Common myeloid progenitor, CD34-positive (primary cell): ENCODE data around the gene SEMA4D.

Experiments used
- CTCF ChIA-PET: fragments of 350-600 bp; sonication (Branson Sonifier 250); formaldehyde crosslinking; loops from one replicate; lab custom pipeline; 2021; ENCODE audit warnings: antibody characterized with exemption; lab: Charles Lee
- POLR2A ChIA-PET: fragments of 350-600 bp; sonication (Branson Sonifier 250); formaldehyde crosslinking; loops from one replicate; lab custom pipeline; 2021; ENCODE audit warnings: antibody characterized with exemption; lab: Charles Lee
- DNase-seq, 3 donors: peaks; one replicate each; pipeline versions ENCODE4 v3.0.0 to v3.0.0-alpha.2; 2013
- H3K27ac ChIP-seq, 2 experiments: 1 replicate in 1 of 2; 2 replicates in 1 of 2; pipeline ENCODE4 v1.7.0; 2013; ENCODE audit warnings: inconsistent platforms in 2 of 2, low read length in 2 of 2, mild to moderate bottlenecking in 2 of 2, low read depth in 1 of 2, moderate library complexity in 1 of 2; ENCODE audit not compliant: severe bottlenecking in 2 of 2, insufficient read depth in 1 of 2, poor library complexity in 1 of 2
- H3K27me3 ChIP-seq, 5 experiments: replicated peaks in 2 of 5; 1 replicate in 3 of 5; 2 replicates in 2 of 5; pipeline versions ENCODE4 v1.6.1 to v1.7.0; 2013; ENCODE audit warnings: low read length in 4 of 5, mild to moderate bottlenecking in 2 of 5, moderate library complexity in 2 of 5, inconsistent platforms in 1 of 5; ENCODE audit not compliant: insufficient read depth in 5 of 5, control insufficient read depth in 4 of 5
- H3K36me3 ChIP-seq, 4 experiments: 1 replicate in 2 of 4; 2 replicates in 2 of 4; pipeline versions ENCODE4 v1.6.1 to v1.7.0; 2013; ENCODE audit warnings: low read length in 3 of 4, control low read depth in 1 of 4, mild to moderate bottlenecking in 1 of 4; ENCODE audit not compliant: control insufficient read depth in 4 of 4, insufficient read depth in 4 of 4
- H3K4me1 ChIP-seq, 4 experiments: 1 replicate in 3 of 4; 2 replicates in 1 of 4; pipeline versions ENCODE4 v1.6.1 to v1.7.1; 2013; ENCODE audit warnings: low read length in 3 of 4, mild to moderate bottlenecking in 3 of 4, control low read depth in 1 of 4, inconsistent platforms in 1 of 4, moderate library complexity in 1 of 4; ENCODE audit not compliant: control insufficient read depth in 4 of 4, insufficient read depth in 4 of 4; ENCODE audit errors: control extremely low read depth in 1 of 4
- H3K4me3 ChIP-seq, 7 experiments: 1 replicate in 4 of 7; 2 replicates in 3 of 7; pipeline versions ENCODE4 v1.5.1 to v1.7.0; 2013; ENCODE audit warnings: mild to moderate bottlenecking in 7 of 7, low read length in 6 of 7, moderate library complexity in 6 of 7, inconsistent platforms in 2 of 7, low read depth in 2 of 7, control low read depth in 1 of 7; ENCODE audit not compliant: insufficient read depth in 4 of 7, control insufficient read depth in 1 of 7; ENCODE audit errors: extremely low read depth in 1 of 7
- H3K9me3 ChIP-seq, 5 experiments: 1 replicate in 4 of 5; 2 replicates in 1 of 5; pipeline versions ENCODE4 v1.6.1 to v1.7.1; 2013; ENCODE audit warnings: low read length in 4 of 5, mild to moderate bottlenecking in 2 of 5, inconsistent platforms in 1 of 5, low read depth in 1 of 5, moderate library complexity in 1 of 5; ENCODE audit not compliant: control insufficient read depth in 4 of 5, insufficient read depth in 2 of 5; ENCODE audit errors: control extremely low read depth in 1 of 5
- WGBS: methylation state at CpG from one replicate; pipeline ENCODE4 v1.1.5; 2013; ENCODE audit not compliant: insufficient coverage; 5-methylcytosine and 5-hydroxymethylcytosine counted together

The SEMA4D gene

GRCh38 chr9:89386206-89386605, 111.7 kb downstream of the SEMA4D start:
- CTCF ChIA-PET: interaction anchor here (1.5 kb wide), 1 partner anchor 38 kb away, joined by 3 read pairs; no protein-coding TSS in a partner anchor
- POLR2A ChIA-PET: no interaction called here
- Histone ChIP-seq H3K9me3 (no peaks in the 10 kb centered on the region), H3K4me3 (no peak overlapping the region), H3K27me3 (no peaks in the 10 kb centered on the region), H3K36me3 (peaks cover 32 to 100% (median 83%) of the 10 kb centered on the region in 4 experiments), H3K27ac (no peak overlapping the region), H3K4me1 (peaks cover 0 to 17% (median 1%) of the 10 kb centered on the region in 4 experiments)
- WGBS: 99% methylated on average over 10 of the region's 11 CpGs
- no peak for DNase-seq

GRCh38 chr9:89384783-89385182, 113.1 kb downstream of the SEMA4D start:
- CTCF ChIA-PET: interaction anchor here (1.1 to 1.6 kb wide), 2 partner anchors 17 kb away, joined by 4 read pairs; no protein-coding TSS in a partner anchor
- Histone ChIP-seq H3K4me1 (peaks cover 0 to 15% (median 1%) of the 10 kb centered on the region in 4 experiments), H3K27me3 (no peaks in the 10 kb centered on the region), H3K9me3 (no peaks in the 10 kb centered on the region), H3K4me3 (no peak overlapping the region), H3K36me3 (peaks cover 29 to 98% (median 77%) of the 10 kb centered on the region in 4 experiments), H3K27ac (no peak overlapping the region)
- no peak for DNase-seq
- WGBS: 98% methylated on average over 15 of the region's 15 CpGs
- POLR2A ChIA-PET: no interaction called here

GRCh38 chr9:89383721-89384300, 114.1 kb downstream of the SEMA4D start:
- Histone ChIP-seq H3K36me3 (peaks cover 27 to 97% (median 76%) of the 10 kb centered on the region in 4 experiments), H3K4me1 (peaks cover 0 to 20% (median 3%) of the 10 kb centered on the region in 4 experiments), H3K9me3 (no peaks in the 10 kb centered on the region), H3K4me3 (no peak overlapping the region), H3K27me3 (no peaks in the 10 kb centered on the region), H3K27ac (no peak overlapping the region)
- DNase-seq: no peak
- WGBS: 97% methylated on average over 19 of the region's 19 CpGs
- POLR2A ChIA-PET: no interaction called here
- CTCF ChIA-PET: interaction anchor here (1.1 to 1.8 kb wide), 3 partner anchors 16 to 165 kb away, joined by 4 read pairs; no protein-coding TSS in a partner anchor

GRCh38 chr9:89383030-89383720, 114.7 kb downstream of the SEMA4D start:
- Histone ChIP-seq H3K27ac (no peak overlapping the region), H3K36me3 (peaks cover 27 to 97% (median 73%) of the 10 kb centered on the region in 4 experiments), H3K4me1 (peaks cover 0 to 20% (median 3%) of the 10 kb centered on the region in 4 experiments), H3K27me3 (no peaks in the 10 kb centered on the region), H3K9me3 (no peaks in the 10 kb centered on the region), H3K4me3 (no peak overlapping the region)
- ChIA-PET CTCF (interaction anchor here (1.1 to 1.8 kb wide), 4 partner anchors 16 to 166 kb away, joined by 3 to 4 read pairs (median 4); no protein-coding TSS in a partner anchor), POLR2A (no interaction called here)
- DNase-seq: no peak
- 87% methylated on average over 12 of the region's 16 CpGs for WGBS

- no peak for DNase-seq
- POLR2A ChIA-PET: no interaction called here
- WGBS: 82% methylated on average over 23 of the region's 27 CpGs
- Histone ChIP-seq H3K27me3 (no peaks in the 10 kb centered on the region), H3K4me1 (peaks cover 0 to 14% (median 1%) of the 10 kb centered on the region in 4 experiments), H3K9me3 (no peaks in the 10 kb centered on the region), H3K36me3 (peaks cover 24 to 94% (median 68%) of the 10 kb centered on the region in 4 experiments), H3K4me3 (no peak overlapping the region), H3K27ac (no peak overlapping the region)
- CTCF ChIA-PET: interaction anchor here (1.3 to 1.8 kb wide), 2 partner anchors 46 to 167 kb away, joined by 3 to 4 read pairs; no protein-coding TSS in a partner anchor
Observed at GRCh38 chr9:89382026-89382986, 115.6 kb downstream of the SEMA4D start.

GRCh38 chr9:89381308-89381609, 116.7 kb downstream of the SEMA4D start:
- CTCF ChIA-PET: no interaction called here
- H3K27me3 ChIP-seq: no peaks in the 10 kb centered on the region
- H3K4me1 ChIP-seq: peaks cover 0 to 21% (median 4%) of the 10 kb centered on the region in 4 experiments
- POLR2A ChIA-PET: no interaction called here
- H3K36me3 ChIP-seq: peaks cover 21 to 93% (median 68%) of the 10 kb centered on the region in 4 experiments
- 98% methylated on average over 4 of the region's 4 CpGs for WGBS
- no peaks in the 10 kb centered on the region for H3K9me3 ChIP-seq
- no peak for DNase-seq
- H3K27ac ChIP-seq: no peak overlapping the region
- no peak overlapping the region for H3K4me3 ChIP-seq
